Skeletal muscle tissue (tissue), 4 donors: ENCODE data around the gene ALG3. TPM values are rescaled to one million over a fixed set of nuclear protein-coding genes. Genes with fewer than 3 reads are reported as not detected.
"Not testable (repeated sequence)": the region's sequence is repeated elsewhere in the genome, so short reads cannot be mapped to it uniquely, and the experiment has no call there.

Experiments used
- H3K27ac ChIP-seq: one replicate; pipeline ENCODE4 v1.7.0; 2013; ENCODE audit warnings: mild to moderate bottlenecking, low read depth, low read length, inconsistent platforms
- H3K27me3 ChIP-seq, 3 donors: one replicate each; pipeline ENCODE4 v1.7.0; 2013; ENCODE audit warnings: low read length in 3 of 3; ENCODE audit not compliant: control insufficient read depth in 3 of 3, insufficient read depth in 3 of 3
- H3K36me3 ChIP-seq, 3 donors: one replicate each; pipeline ENCODE4 v1.7.0; 2013; ENCODE audit warnings: low read length in 3 of 3; ENCODE audit not compliant: control insufficient read depth in 3 of 3, insufficient read depth in 3 of 3
- H3K4me1 ChIP-seq, 3 donors: one replicate each; pipeline ENCODE4 v1.7.0; 2013; ENCODE audit warnings: low read length in 3 of 3, mild to moderate bottlenecking in 3 of 3; ENCODE audit not compliant: control insufficient read depth in 3 of 3, insufficient read depth in 3 of 3
- H3K4me3 ChIP-seq, 3 donors: one replicate each; pipeline ENCODE4 v1.7.0; 2013; ENCODE audit warnings: low read length in 3 of 3
- H3K9ac ChIP-seq, 3 donors: one replicate each; pipeline ENCODE4 v1.7.0; 2013; ENCODE audit warnings: low read length in 3 of 3, mild to moderate bottlenecking in 3 of 3, moderate library complexity in 2 of 3, low read depth in 1 of 3
- H3K9me3 ChIP-seq, 3 donors: one replicate each; pipeline ENCODE4 v1.7.0; 2013; ENCODE audit warnings: low read length in 3 of 3; ENCODE audit not compliant: control insufficient read depth in 3 of 3
- total RNA-seq: library from RNA; depleted of rRNA; stranded (reverse); fragments of >200 nt; gene quantifications from one replicate; pipeline ENCODE4 v1.2.3, GENCODE V29; 2014
- donor health status: Osteomylitis.

Gene ALG3
- total RNA-seq, 1 donor from 2014 or later: 17.2 TPM

DNA sequence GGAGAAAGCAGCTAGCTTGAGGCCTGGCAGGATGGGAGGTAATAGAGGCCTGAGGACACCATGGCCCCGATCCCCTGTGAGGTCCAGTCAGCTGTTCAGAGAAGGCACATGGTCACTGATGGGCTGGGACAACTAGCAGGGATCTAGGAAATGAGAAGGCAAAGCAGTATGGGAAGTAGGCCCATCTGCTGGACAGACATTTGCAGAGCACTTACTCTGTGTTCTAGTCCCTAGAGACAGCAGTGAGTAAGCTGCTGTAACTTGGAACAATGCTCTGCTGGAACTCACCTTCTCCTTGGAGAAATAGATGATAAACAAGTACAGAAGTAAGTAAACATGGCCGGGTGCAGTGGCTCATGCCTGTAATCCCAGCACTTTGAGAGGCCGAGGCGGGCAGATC, 34.2 kb upstream of the ALG3 start:
- H3K27ac ChIP-seq: no peak overlapping the region
- no peak overlapping the region for H3K9ac ChIP-seq

GRCh38 chr3:184277366-184277765, 28.6 kb upstream of the ALG3 start:
- Histone ChIP-seq H3K4me1 (peaks cover 0 to 2% (median 0%) of the 10 kb centered on the region in 3 donors), H3K27ac (no peak overlapping the region), H3K9ac (no peak overlapping the region), H3K27me3 (peaks cover 26 to 40% (median 30%) of the 10 kb centered on the region in 3 donors), H3K9me3 (no peaks in the 10 kb centered on the region), H3K4me3 (no peak overlapping the region), H3K36me3 (no peaks in the 10 kb centered on the region)

More for the DNA sequence above, 34.2 kb upstream of the ALG3 start:
- Histone ChIP-seq H3K9me3 (no peaks in the 10 kb centered on the region), H3K4me1 (no peaks in the 10 kb centered on the region), H3K27me3 (peaks cover under 1 to 8% (median 5%) of the 10 kb centered on the region in 3 donors), H3K36me3 (no peaks in the 10 kb centered on the region), H3K4me3 (no peak overlapping the region)

GRCh38 chr3:184275961-184276910, 27.5 kb upstream of the ALG3 start, which contains the start of gene ECE2:
ECE2 (plus strand) TSS chr3:184276022; CDS start chr3:184276154, 132 bp downstream.
- Histone ChIP-seq H3K27ac (no peak within 1 kb of the TSS), H3K9ac (peak within 1 kb of the TSS in 1 of 3 donors; percentile 51), H3K4me3 (peak within 1 kb of the TSS in 1 of 3 donors; percentile 29), H3K27me3 (peaks cover 26 to 40% (median 30%) of the 10 kb centered on the region in 3 donors), H3K36me3 (no peaks in the 10 kb centered on the region), H3K9me3 (no peaks in the 10 kb centered on the region), H3K4me1 (peaks cover 0 to 2% (median 0%) of the 10 kb centered on the region in 3 donors)

DNA sequence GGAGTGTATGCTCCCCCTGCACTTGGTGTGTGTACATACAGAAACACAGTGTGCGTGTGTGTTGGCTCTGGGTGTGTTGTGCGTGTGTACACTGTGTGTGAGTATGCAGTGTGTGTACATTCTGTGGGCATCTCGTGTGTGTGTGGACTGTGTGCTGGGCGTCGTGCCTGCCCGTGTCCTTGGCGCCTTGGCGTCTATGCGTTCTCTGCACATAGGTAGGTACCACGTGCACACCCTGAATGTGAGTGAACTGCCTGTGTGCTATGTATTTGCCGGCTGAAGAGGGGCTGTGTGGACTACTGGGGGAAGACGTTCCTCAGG, 26.6 kb upstream of the ALG3 start:
- Histone ChIP-seq H3K27me3 (peaks cover 26 to 40% (median 30%) of the 10 kb centered on the region in 3 donors), H3K4me1 (peaks cover 0 to 2% (median 0%) of the 10 kb centered on the region in 3 donors), H3K9ac (peak overlapping the region in 1 of 3 donors; percentile 51), H3K36me3 (no peaks in the 10 kb centered on the region), H3K4me3 (peak overlapping the region in 1 of 3 donors; percentile 29), H3K9me3 (no peaks in the 10 kb centered on the region), H3K27ac (no peak overlapping the region)

- Histone ChIP-seq H3K27ac (no peak overlapping the region), H3K4me1 (peaks cover 0 to 2% (median 0%) of the 10 kb centered on the region in 3 donors), H3K4me3 (no peak overlapping the region), H3K27me3 (peaks cover 19 to 33% (median 23%) of the 10 kb centered on the region in 3 donors), H3K9me3 (no peaks in the 10 kb centered on the region), H3K36me3 (no peaks in the 10 kb centered on the region), H3K9ac (no peak overlapping the region)
Measured at GRCh38 chr3:184272269-184272668, 23.5 kb upstream of the ALG3 start.

DNA sequence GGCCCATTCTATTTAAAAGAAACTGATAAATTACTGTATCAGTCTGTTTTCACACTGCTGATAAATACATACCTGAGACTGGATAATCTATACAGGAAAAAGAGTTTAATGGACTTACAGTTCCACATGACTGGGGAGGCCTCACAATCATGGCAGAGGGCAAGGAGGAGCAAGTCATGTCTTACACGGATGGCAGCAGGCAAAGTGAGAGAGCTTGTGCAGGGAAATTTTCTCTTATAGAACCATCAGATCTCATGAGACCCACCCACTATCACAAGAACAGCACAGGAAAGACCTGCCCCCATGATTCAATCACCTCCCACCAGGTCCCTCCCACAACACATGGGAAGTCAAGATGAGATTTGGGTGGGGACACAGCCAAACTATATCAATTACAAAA, 18.5 kb upstream of the ALG3 start:
- not testable (repeated sequence) for H3K9ac ChIP-seq, H3K4me1 ChIP-seq, H3K36me3 ChIP-seq, H3K4me3 ChIP-seq, H3K27ac ChIP-seq, H3K9me3 ChIP-seq
- H3K27me3 ChIP-seq: peaks cover 12 to 22% (median 14%) of the 10 kb centered on the region in 3 donors

DNA sequence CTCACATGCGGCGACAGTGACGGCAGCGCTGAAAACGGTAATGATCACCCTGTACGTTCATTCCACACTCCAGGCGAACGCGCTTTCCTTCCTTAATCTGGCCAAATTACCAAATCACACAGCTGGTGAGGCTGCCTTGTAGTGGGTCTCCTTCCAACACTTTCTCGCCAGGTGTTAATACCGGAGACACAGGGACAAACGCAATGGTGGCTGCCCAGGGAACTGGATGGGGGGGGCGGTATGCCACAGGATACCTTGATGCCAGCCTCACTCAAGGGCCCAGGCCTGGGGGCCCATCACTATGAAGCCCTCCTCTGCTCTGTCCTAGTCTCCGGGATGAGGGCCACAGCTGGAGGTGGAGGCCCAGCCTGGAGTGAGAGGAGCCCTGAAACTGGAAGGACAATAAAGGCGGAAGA, 14.0 kb upstream of the ALG3 start:
- peaks cover 13 to 24% (median 19%) of the 10 kb centered on the region in 3 donors for H3K4me1 ChIP-seq
- H3K9ac ChIP-seq: no peak overlapping the region
- peaks cover 40 to 57% (median 44%) of the 10 kb centered on the region in 3 donors for H3K27me3 ChIP-seq
- no peak overlapping the region for H3K27ac ChIP-seq
- H3K9me3 ChIP-seq: no peaks in the 10 kb centered on the region
- H3K36me3 ChIP-seq: peaks cover 0 to 5% (median 0%) of the 10 kb centered on the region in 3 donors
- peak overlapping the region in 1 of 3 donors; percentile 43 for H3K4me3 ChIP-seq

DNA sequence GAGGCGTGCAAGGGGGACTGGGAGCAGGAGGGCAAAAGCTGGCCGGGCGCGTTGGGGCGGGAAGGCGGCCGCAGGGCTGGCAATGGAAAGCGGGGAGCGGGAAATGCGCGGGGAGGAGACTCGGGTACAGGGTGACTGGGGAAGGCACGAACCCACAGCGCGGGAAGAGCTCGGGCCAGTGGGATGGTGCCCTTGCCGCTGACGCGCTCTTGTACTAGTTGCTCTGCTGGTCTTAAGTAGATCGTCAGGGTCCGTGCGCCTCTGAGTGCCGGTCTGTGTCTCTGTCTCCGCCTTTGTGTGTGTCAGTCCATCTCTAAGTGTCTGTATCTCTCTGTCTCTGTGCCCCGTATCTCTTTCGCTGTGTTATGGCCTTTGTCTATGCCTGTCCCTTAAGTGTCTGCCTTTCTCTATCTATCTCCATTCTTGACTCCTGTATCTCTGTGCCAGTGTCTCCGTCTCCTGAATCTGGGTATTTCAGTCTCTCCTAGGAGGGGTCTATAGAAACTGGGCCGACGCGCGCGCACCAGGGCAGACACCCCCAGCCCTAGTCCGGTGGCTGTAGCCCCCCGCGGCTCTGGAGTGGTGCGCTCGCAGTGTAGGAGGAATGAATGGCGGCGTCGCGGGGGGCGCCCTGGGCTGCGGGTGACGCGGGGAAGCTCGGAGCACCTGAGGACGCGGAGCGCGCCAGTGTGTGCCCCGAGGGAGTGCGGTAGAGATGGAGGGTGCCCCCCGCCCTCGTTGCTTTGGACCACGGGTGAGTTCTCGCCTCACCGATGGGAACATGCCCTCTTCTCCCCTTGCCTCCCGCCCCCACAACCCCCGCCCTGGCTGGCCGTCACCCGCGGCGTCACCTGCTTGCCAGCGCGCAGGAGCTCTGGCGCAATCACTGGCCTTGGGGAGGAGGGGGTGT, 13.3 kb upstream of the ALG3 start:
- no peak overlapping the region for H3K9ac ChIP-seq
- no peak overlapping the region for H3K27ac ChIP-seq
- no peaks in the 10 kb centered on the region for H3K9me3 ChIP-seq
- peaks cover 0 to 5% (median 0%) of the 10 kb centered on the region in 3 donors for H3K36me3 ChIP-seq
- peaks cover 13 to 24% (median 19%) of the 10 kb centered on the region in 3 donors for H3K4me1 ChIP-seq
- H3K4me3 ChIP-seq: peak overlapping the region; percentile 9 to 58 (median 49)
- H3K27me3 ChIP-seq: peaks cover 40 to 58% (median 44%) of the 10 kb centered on the region in 3 donors

GRCh38 chr3:184261270-184261853, 12.6 kb upstream of the ALG3 start, which contains the start of gene CAMK2N2:
CAMK2N2 (minus strand) TSS chr3:184261553; CDS start chr3:184261285, 268 bp downstream.
- no peak within 1 kb of the TSS for H3K27ac ChIP-seq
- H3K4me3 ChIP-seq: peak within 1 kb of the TSS; percentile 9 to 58 (median 49)
- H3K36me3 ChIP-seq: peaks cover 0 to 5% (median 0%) of the 10 kb centered on the region in 3 donors
- peaks cover 13 to 24% (median 19%) of the 10 kb centered on the region in 3 donors for H3K4me1 ChIP-seq
- H3K27me3 ChIP-seq: peaks cover 40 to 58% (median 44%) of the 10 kb centered on the region in 3 donors
- no peak within 1 kb of the TSS for H3K9ac ChIP-seq
- no peaks in the 10 kb centered on the region for H3K9me3 ChIP-seq
